ENCODE measurements around the gene STS.

Gene STS

DNA sequence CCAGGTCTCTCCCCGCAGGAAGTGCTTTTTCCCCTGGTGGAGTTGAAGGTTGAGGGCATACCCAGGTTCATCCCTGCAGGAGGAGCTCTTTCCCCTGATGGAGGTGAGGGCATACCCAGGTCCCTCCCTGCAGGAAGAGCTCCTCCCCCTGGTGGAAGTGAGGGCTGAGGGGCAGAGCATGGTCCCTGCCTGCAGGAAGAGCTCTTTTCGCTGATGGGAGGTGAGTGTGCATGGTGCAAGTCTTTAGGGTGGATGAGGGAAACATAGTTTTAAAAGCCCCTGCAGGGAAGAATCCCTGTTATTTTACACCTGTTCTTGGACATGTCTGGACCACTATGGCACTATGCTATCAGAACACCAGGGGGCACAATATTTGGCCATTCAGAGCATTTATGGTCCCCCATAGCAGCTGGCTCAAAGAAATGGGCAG, 44.2 kb downstream of the STS start:
- no peak for TF ChIP-seq CTCF (IDR thresholded peaks at IDR 0.05)

DNA sequence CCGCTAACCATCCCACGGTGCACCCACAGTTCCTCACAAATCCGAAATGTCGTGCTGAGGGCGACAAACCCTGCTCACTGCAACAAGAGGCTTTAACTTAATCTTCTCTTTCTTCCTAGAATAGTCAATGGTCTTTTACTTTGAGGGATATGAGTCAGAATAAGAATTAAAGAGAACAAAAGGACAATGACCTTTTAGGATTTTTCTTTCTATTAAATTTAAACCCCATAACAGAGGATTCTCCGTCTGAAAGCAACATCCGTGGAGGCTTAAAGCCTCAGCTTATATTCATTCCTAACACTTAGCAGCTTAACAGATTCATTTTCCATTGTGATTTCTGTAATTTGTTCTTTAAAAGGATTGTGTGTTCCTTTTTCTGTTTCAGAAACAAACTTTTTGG, 45.4 kb downstream of the STS start:
- TF ChIP-seq CTCF (IDR thresholded peaks at IDR 0.05): no peak

DNA sequence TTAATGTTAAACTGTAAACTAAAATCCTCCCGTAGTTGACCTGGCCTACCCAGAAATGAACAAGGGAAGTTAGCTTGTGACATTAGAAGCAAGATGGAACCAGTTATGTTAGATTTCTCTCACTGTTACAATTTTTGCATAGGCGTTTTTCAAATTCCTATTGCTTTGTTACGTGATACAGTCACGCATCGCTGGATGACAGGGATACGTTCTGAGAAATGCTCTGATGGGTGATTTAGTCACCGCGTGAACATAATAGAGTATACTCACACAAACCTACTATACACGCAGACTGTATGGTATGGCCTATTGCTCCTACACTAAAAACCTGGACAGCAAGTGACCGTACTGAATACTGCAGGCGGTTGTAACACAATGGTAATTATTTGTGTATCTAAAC, 47.1 kb downstream of the STS start:
- no peak for TF ChIP-seq CTCF (IDR thresholded peaks at IDR 0.05)

All from LNCAP (cell line).